OCI-LY3 (cell line): ENCODE data around the gene CHADL.

Experiments
- H2AFZ ChIP-seq: fragments of 200-600, 300-600 bp; shearing (Covaris generic); 2 replicates; pipeline ENCODE4 v1.6.0; 2014; ENCODE audit warnings: antibody characterized with exemption, low read depth, low read length
- H3K27ac ChIP-seq: fragments of 200-600, 300-600 bp; sonication (generic); 2 replicates; pipeline ENCODE4 v1.5.1; 2014; ENCODE audit warnings: mild to moderate bottlenecking, low read length, moderate library complexity, mixed read lengths
- H3K27me3 ChIP-seq: fragments of 200-600, 300-600 bp; sonication (generic); 2 replicates; pipeline ENCODE4 v1.6.1; 2014; ENCODE audit warnings: low read depth, low read length, mixed read lengths
- H3K36me3 ChIP-seq: fragments of 200-600, 300-600 bp; sonication (generic); replicated peaks from 2 replicates; pipeline ENCODE3; 2014; ENCODE audit warnings: low read depth, low read length, mixed read lengths
- H3K4me1 ChIP-seq: fragments of 300-600, 200-600 bp; sonication (generic); 2 replicates; pipeline ENCODE4 v1.6.1; 2014; ENCODE audit warnings: low read length, mixed read lengths
- H3K4me2 ChIP-seq: fragments of 200-600, 300-600 bp; sonication (generic); 2 replicates; pipeline ENCODE4 v1.6.1; 2014; ENCODE audit warnings: low read length, mixed read lengths
- H3K4me3 ChIP-seq: fragments of 300-600, 200-600 bp; sonication (generic); 2 replicates; pipeline ENCODE4 v1.5.1; 2014; ENCODE audit warnings: antibody characterized with exemption, mild to moderate bottlenecking, low read length, moderate library complexity
- H3K79me2 ChIP-seq: fragments of 300-600, 200-600 bp; shearing (Covaris generic); 2 replicates; pipeline ENCODE4 v1.6.1; 2014; ENCODE audit warnings: mild to moderate bottlenecking, low read length, mixed read lengths
- H3K9ac ChIP-seq: fragments of 300-600, 200-600 bp; shearing (Covaris generic); 2 replicates; pipeline ENCODE4 v1.6.0; 2014; ENCODE audit warnings: mild to moderate bottlenecking, low read length, moderate library complexity
- H3K9me3 ChIP-seq: fragments of 200-600, 300-600 bp; shearing (Covaris generic); 2 replicates; pipeline ENCODE4 v1.6.1; 2014; ENCODE audit warnings: low read length, mixed read lengths; ENCODE audit not compliant: insufficient read depth
- H4K20me1 ChIP-seq: fragments of 200-600, 300-600 bp; sonication (generic); 2 replicates; pipeline ENCODE4 v1.6.1; 2016; ENCODE audit warnings: low read length, mixed read lengths; ENCODE audit not compliant: insufficient read depth
- CTCF ChIP-seq: fragments of 200-600, 300-600 bp; sonication (generic); IDR thresholded peaks from 2 replicates; pipeline ENCODE4 v1.5.1; 2014; ENCODE audit warnings: antibody characterized with exemption, low read length, low read depth
- EZH2phosphoT487 ChIP-seq: fragments of 200-600 bp; shearing (Covaris generic); IDR thresholded peaks from 2 replicates; pipeline ENCODE4 v1.6.1; 2018; ENCODE audit warnings: antibody characterized with exemption, mixed run types, low read depth

The CHADL gene

GRCh38 chr22:41204066-41204465, 36.7 kb downstream of the CHADL start:
- peaks cover 2% of the 10 kb centered on the region for H3K36me3 ChIP-seq
- H3K9ac ChIP-seq: no peak overlapping the region
- H4K20me1 ChIP-seq: no peaks in the 10 kb centered on the region
- TF ChIP-seq CTCF: no peak
- no peak for TF ChIP-seq EZH2phosphoT487
- peak overlapping the region; percentile 82 for H2AFZ ChIP-seq
- peaks cover 5% of the 10 kb centered on the region for H3K27me3 ChIP-seq
- peaks cover 7% of the 10 kb centered on the region for H3K4me1 ChIP-seq
- H3K9me3 ChIP-seq: no peaks in the 10 kb centered on the region
- no peak overlapping the region for H3K27ac ChIP-seq
- H3K4me2 ChIP-seq: no peak overlapping the region
- peaks cover 30% of the 10 kb centered on the region for H3K79me2 ChIP-seq
- no peak overlapping the region for H3K4me3 ChIP-seq

GRCh38 chr22:41203118-41203517, 37.6 kb downstream of the CHADL start:
- no peak overlapping the region for H2AFZ ChIP-seq
- no peaks in the 10 kb centered on the region for H4K20me1 ChIP-seq
- H3K4me1 ChIP-seq: peaks cover 12% of the 10 kb centered on the region
- no peak overlapping the region for H3K4me2 ChIP-seq
- H3K27ac ChIP-seq: no peak overlapping the region
- H3K4me3 ChIP-seq: no peak overlapping the region
- H3K36me3 ChIP-seq: peaks cover 2% of the 10 kb centered on the region
- TF ChIP-seq EZH2phosphoT487: no peak
- TF ChIP-seq CTCF: no peak
- peaks cover 5% of the 10 kb centered on the region for H3K27me3 ChIP-seq
- no peaks in the 10 kb centered on the region for H3K9me3 ChIP-seq
- peaks cover 28% of the 10 kb centered on the region for H3K79me2 ChIP-seq
- H3K9ac ChIP-seq: no peak overlapping the region

- Histone ChIP-seq H3K9me3 (no peaks in the 10 kb centered on the region), H4K20me1 (no peaks in the 10 kb centered on the region), H3K4me1 (peaks cover 15% of the 10 kb centered on the region), H3K4me3 (no peak overlapping the region), H3K27ac (no peak overlapping the region), H3K27me3 (peaks cover 5% of the 10 kb centered on the region), H2AFZ (0 out of 2 replicates have a peak overlapping the region, but pooled peaks have one; percentile 30), H3K9ac (no peak overlapping the region), H3K36me3 (no peaks in the 10 kb centered on the region), H3K4me2 (no peak overlapping the region), H3K79me2 (peaks cover 10% of the 10 kb centered on the region)
- TF ChIP-seq EZH2phosphoT487 (no peak), CTCF (no peak)
Observed at GRCh38 chr22:41201141-41201540, 39.6 kb downstream of the CHADL start.

- Histone ChIP-seq H3K36me3 (no peaks in the 10 kb centered on the region), H3K27ac (no peak overlapping the region), H3K4me2 (peak overlapping the region; percentile 74), H2AFZ (peak overlapping the region; percentile 97), H3K27me3 (peaks cover 5% of the 10 kb centered on the region), H3K4me1 (peaks cover 9% of the 10 kb centered on the region; the same call in 1 of the 2 replicates), H4K20me1 (no peaks in the 10 kb centered on the region), H3K9ac (peak overlapping the region; percentile 53), H3K4me3 (peak overlapping the region; percentile 85), H3K79me2 (no peaks in the 10 kb centered on the region), H3K9me3 (no peaks in the 10 kb centered on the region)
- TF ChIP-seq EZH2phosphoT487: no peak
- no peak for TF ChIP-seq CTCF
Observed at GRCh38 chr22:41198027-41198580, 42.6 kb downstream of the CHADL start.
